Activated gamma-delta T cell treated with Interleukin-2 at 50 U/mL for 16 hours (primary cell): ENCODE data around the gene CMTM8.

Experiments
- DNase-seq: peaks from one replicate; pipeline ENCODE4 v3.0.0-alpha.2; 2020

Gene CMTM8

DNA sequence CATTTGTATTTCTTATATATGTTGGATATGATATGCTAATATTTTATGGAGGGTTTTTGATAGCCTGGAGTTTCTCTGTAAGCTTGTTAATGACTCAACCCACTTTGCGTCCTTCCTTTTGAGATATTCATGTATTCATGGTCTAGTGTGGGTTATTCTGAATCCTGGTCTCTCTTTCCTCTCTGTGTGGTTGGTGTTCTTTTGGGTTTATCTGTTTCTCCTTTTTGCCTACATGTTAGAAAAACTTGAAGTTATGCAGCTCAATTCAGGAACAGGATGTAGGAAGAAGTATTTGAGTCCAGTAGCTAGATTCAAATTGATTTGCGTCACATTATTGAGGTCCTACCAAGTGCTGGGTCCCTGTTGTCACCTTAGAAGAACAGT lies 181.3 kb downstream of the CMTM8 start:
- no peak for DNase-seq
